ENCODE results near the gene COL26A1. TPM values are rescaled to one million over a fixed set of nuclear protein-coding genes. Genes with fewer than 3 reads are reported as not detected.

The COL26A1 gene
- total RNA-seq, 2 experiments from 2014 or later = not detected

DNA sequence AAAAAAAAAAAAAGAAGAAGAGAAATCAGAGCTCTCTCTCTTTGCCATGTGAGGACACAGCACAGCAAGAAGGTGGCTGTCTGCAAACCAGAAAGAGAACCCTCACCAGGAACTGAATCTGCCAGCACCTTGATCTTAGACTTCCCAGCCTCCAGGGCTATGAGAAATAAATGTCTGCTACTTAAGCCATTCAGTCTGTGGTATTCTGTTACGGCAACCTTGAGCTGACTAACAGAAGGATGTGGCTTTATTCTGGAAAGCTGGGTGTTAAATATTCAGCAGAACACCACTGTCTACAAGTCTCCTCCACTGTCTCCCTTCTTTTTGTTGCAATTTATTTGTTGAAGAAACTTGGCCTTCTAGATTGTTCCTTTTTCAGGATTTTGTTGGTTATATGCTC is 5.0 kb downstream of the COL26A1 start:
- Histone ChIP-seq H3K36me3 (ENCODE audit: insufficient read depth, low read length) (no peaks in the 10 kb centered on the region), H3K4me2 (ENCODE audit: low read length) (no peak overlapping the region), H4K20me1 (ENCODE audit: insufficient read depth, low read length) (no peaks in the 10 kb centered on the region), H3K9me3 (ENCODE audit: low read length) (no peaks in the 10 kb centered on the region), H3K27ac (ENCODE audit: low read depth, low read length, poor library complexity, severe bottlenecking) (no peak overlapping the region), H2AFZ (ENCODE audit: low read length) (no peak overlapping the region), H3K4me3 (ENCODE audit: low read depth, low read length, poor library complexity, severe bottlenecking) (no peak overlapping the region), H3K79me2 (ENCODE audit: insufficient read depth, low read depth, low read length) (no peaks in the 10 kb centered on the region), H3K9me2 (ENCODE audit: insufficient read depth, low read length) (no peaks in the 10 kb centered on the region), H3K4me1 (ENCODE audit: insufficient read depth, low read length, poor library complexity, severe bottlenecking) (peaks cover 6% of the 10 kb centered on the region)
- ChIA-PET POLR2A (no interaction called here), CTCF (ENCODE audit: unreplicated experiment) (interaction anchor here (0.7 kb wide), 1 partner anchor 13 kb away, joined by 3 read pairs; no protein-coding TSS in a partner anchor)
- intact Hi-C loops (cut with micrococcal nuclease; ENCODE audit: unreplicated experiment) = loop anchor here (10.0 kb wide), 1 partner anchor 167 kb away; no protein-coding TSS in a partner anchor
- no TSS peak for BruUV-seq (replicated peaks)
- no peak for DNase-seq (ENCODE audit: low spot score)
- TF ChIP-seq, protein P1, sequence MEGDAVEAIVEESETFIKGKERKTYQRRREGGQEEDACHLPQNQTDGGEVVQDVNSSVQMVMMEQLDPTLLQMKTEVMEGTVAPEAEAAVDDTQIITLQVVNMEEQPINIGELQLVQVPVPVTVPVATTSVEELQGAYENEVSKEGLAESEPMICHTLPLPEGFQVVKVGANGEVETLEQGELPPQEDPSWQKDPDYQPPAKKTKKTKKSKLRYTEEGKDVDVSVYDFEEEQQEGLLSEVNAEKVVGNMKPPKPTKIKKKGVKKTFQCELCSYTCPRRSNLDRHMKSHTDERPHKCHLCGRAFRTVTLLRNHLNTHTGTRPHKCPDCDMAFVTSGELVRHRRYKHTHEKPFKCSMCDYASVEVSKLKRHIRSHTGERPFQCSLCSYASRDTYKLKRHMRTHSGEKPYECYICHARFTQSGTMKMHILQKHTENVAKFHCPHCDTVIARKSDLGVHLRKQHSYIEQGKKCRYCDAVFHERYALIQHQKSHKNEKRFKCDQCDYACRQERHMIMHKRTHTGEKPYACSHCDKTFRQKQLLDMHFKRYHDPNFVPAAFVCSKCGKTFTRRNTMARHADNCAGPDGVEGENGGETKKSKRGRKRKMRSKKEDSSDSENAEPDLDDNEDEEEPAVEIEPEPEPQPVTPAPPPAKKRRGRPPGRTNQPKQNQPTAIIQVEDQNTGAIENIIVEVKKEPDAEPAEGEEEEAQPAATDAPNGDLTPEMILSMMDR (conservative IDR thresholded peaks at IDR 0.05; ENCODE audit: low read length) = no peak
- no peak for TF ChIP-seq EZH2phosphoT487 (IDR thresholded peaks at IDR 0.05; ENCODE audit: borderline replicate concordance, low read depth, low read length)

DNA sequence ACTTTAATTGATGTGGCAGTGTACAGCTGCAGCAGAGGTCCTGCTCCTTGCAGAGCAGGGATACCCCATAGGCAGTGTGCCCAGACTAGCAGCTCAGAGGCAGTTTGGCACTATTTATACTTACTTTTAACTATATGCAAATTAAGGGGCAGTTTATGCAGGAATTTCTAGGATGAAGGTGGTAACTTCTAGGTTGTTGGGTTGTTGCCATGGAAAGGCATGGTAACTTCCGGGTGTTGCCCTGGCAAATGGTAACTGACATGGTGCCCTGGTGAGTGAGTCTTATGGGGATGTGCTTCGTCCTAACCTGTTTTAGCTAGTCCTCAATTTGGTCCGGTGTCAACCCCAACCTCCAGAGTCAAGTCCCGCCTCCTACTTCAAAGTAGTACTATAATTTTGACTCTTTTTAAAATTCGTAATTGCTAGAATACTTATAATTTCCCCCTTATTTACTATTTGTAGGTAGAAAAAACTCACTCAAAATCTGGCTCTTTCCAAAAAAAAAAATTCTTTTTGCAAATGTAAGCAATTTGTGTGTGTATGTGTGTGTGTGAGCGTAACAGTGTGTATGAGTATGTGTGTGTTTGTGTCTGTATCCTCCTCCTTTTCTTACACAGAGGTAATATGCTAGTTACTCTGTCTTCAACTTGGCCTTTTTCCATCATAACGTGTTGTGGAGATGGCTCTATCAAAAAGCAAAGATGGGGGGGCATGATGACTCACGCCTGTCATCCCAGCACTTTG is 5.9 kb downstream of the COL26A1 start:
- TF ChIP-seq, protein P1 (conservative IDR thresholded peaks at IDR 0.05; ENCODE audit: low read length) = no peak
- TF ChIP-seq EZH2phosphoT487 (IDR thresholded peaks at IDR 0.05; ENCODE audit: borderline replicate concordance, low read depth, low read length) = no peak
- Histone ChIP-seq H3K4me1 (ENCODE audit: insufficient read depth, low read length, poor library complexity, severe bottlenecking) (peaks cover 6% of the 10 kb centered on the region), H3K27ac (ENCODE audit: low read depth, low read length, poor library complexity, severe bottlenecking) (no peak overlapping the region), H3K4me2 (ENCODE audit: low read length) (no peak overlapping the region), H3K36me3 (ENCODE audit: insufficient read depth, low read length) (no peaks in the 10 kb centered on the region), H4K20me1 (ENCODE audit: insufficient read depth, low read length) (no peaks in the 10 kb centered on the region), H3K9me3 (ENCODE audit: low read length) (no peaks in the 10 kb centered on the region), H3K79me2 (ENCODE audit: insufficient read depth, low read depth, low read length) (no peaks in the 10 kb centered on the region), H2AFZ (ENCODE audit: low read length) (no peak overlapping the region), H3K4me3 (ENCODE audit: low read depth, low read length, poor library complexity, severe bottlenecking) (no peak overlapping the region), H3K9me2 (ENCODE audit: insufficient read depth, low read length) (no peaks in the 10 kb centered on the region)
- no TSS peak for BruUV-seq (replicated peaks)
- ChIA-PET CTCF (ENCODE audit: unreplicated experiment) (interaction anchor here (0.7 kb wide), 1 partner anchor 14 kb away, joined by 3 read pairs; no protein-coding TSS in a partner anchor), POLR2A (interaction anchor here (0.7 kb wide), 1 partner anchor 48 kb away, joined by 3 read pairs; no protein-coding TSS in a partner anchor)
- intact Hi-C loops (cut with micrococcal nuclease; ENCODE audit: unreplicated experiment) = loop anchor here (10.0 kb wide), 1 partner anchor 166 kb away; no protein-coding TSS in a partner anchor
- no peak for DNase-seq (ENCODE audit: low spot score)

- Histone ChIP-seq H4K20me1 (ENCODE audit: insufficient read depth, low read length) (no peaks in the 10 kb centered on the region), H2AFZ (ENCODE audit: low read length) (no peak overlapping the region), H3K4me3 (ENCODE audit: low read depth, low read length, poor library complexity, severe bottlenecking) (no peak overlapping the region), H3K79me2 (ENCODE audit: insufficient read depth, low read depth, low read length) (no peaks in the 10 kb centered on the region), H3K9me3 (ENCODE audit: low read length) (no peaks in the 10 kb centered on the region), H3K27ac (ENCODE audit: low read depth, low read length, poor library complexity, severe bottlenecking) (no peak overlapping the region), H3K9me2 (ENCODE audit: insufficient read depth, low read length) (no peaks in the 10 kb centered on the region), H3K4me1 (ENCODE audit: insufficient read depth, low read length, poor library complexity, severe bottlenecking) (peaks cover 6% of the 10 kb centered on the region), H3K4me2 (ENCODE audit: low read length) (no peak overlapping the region), H3K36me3 (ENCODE audit: insufficient read depth, low read length) (no peaks in the 10 kb centered on the region)
- no peak for TF ChIP-seq EZH2phosphoT487 (IDR thresholded peaks at IDR 0.05; ENCODE audit: borderline replicate concordance, low read depth, low read length)
- TF ChIP-seq, protein P1 (conservative IDR thresholded peaks at IDR 0.05; ENCODE audit: low read length) = no peak
- intact Hi-C loops (cut with micrococcal nuclease; ENCODE audit: unreplicated experiment) = no loop called here
- POLR2A ChIA-PET = no interaction called here
- CTCF ChIA-PET (ENCODE audit: unreplicated experiment) = no interaction called here
- DNase-seq (ENCODE audit: low spot score) = no peak
- no TSS peak for BruUV-seq (replicated peaks)
These were observed 8.2 kb downstream of the COL26A1 start for GRCh38 chr7:101370836-101371235.

All from OCI-LY7 (cell line).